Activated T-helper 1 cell treated with Interleukin-2 at 50 U/mL for 16 hours (primary cell): ENCODE data around the gene KCNH2.

Source experiments
- DNase-seq: peaks from one replicate; pipeline ENCODE4 v3.0.0-alpha.2; 2020; ENCODE audit warnings: low read depth

The KCNH2 gene

DNA sequence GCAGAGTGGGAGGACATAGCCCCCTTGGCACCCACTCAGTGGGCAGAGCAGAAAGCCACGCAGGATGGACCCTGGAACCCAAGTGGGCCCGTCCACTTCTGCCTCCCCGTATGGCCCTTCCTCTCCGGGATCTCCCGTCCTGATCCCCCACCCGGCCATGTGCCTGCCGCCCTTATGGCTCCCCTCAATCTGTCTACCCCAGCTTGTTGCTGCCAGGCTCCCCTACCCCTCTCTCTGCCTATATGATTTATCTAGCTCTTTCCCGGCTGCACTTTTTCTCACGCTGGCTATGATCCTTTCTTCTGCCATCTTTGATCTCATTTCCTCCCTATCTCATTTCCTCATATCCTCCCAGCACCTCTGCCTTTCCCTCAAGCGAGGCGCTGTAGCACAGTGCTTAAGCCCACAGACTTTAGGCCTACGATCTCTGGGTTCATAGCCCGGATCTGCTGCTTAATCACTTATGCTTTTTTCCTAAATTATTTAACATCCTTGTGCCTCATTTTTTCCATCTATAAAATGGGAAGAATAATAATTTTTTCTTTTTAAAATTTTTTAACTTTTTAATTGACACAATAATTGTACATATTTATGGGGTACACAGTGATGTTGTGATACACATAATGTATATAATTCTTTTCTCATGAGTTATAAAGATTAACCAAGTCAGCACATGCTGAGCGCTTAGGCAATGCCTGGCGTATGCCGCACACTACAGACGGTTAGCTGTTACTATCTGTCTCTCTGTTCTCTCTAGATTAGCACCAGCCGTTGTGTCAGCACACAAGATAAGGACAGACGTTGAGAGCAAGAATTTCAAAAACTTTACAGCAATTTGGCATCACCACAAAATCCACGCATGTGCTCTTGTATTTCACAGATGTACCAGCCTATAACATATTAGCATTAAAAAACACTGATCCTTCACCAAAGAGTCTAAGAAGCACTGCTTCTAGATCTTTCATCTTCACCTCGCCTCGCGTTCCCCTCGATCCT lies 18.1 kb downstream of the KCNH2 start:
- no peak for DNase-seq

DNA sequence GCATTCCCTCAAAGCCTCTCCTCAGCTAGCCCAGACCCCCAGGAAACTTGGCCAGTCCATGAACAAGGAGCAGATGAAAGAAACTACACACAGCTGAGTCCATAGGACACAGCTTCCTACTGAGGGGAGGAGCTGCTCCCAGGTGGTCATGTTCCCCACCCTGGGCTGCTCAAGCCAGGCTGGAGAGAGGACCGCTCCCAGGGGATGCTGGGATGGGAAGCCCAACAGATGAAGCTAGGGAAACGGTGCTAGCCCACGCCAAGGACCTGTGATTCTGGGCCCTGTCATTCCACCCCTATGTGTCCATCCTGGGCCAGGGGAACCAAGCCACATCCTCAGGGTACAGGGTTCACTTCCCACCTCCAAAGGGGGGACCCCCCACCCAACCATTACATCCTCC lies 19.0 kb downstream of the KCNH2 start:
- DNase-seq, result no peak

DNA sequence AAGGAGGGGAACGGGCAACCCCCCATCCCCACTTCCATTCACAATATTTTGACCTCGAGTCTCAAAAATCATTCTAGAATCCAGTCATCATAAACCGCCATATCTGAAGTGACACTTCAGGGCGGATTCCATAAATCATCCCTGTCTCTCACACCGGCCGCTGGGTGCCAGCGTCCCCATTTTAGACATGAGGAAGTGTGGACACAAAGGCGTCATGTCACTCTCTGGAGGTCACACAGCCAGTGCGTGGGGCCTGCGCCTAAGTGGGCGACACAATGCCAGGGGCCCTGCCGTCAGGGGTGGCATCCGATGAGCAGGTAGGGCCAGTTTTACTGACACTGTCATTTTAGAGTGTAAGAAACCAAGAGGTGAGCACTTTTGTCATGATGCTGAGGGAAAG lies 19.5 kb downstream of the KCNH2 start:
- DNase-seq, result no peak

- DNase-seq, result no peak
Observed at GRCh38 chr7:150958062-150958552, 20.0 kb downstream of the KCNH2 start.

- no peak for DNase-seq
Observed at GRCh38 chr7:150957133-150958020, 20.7 kb downstream of the KCNH2 start.

DNA sequence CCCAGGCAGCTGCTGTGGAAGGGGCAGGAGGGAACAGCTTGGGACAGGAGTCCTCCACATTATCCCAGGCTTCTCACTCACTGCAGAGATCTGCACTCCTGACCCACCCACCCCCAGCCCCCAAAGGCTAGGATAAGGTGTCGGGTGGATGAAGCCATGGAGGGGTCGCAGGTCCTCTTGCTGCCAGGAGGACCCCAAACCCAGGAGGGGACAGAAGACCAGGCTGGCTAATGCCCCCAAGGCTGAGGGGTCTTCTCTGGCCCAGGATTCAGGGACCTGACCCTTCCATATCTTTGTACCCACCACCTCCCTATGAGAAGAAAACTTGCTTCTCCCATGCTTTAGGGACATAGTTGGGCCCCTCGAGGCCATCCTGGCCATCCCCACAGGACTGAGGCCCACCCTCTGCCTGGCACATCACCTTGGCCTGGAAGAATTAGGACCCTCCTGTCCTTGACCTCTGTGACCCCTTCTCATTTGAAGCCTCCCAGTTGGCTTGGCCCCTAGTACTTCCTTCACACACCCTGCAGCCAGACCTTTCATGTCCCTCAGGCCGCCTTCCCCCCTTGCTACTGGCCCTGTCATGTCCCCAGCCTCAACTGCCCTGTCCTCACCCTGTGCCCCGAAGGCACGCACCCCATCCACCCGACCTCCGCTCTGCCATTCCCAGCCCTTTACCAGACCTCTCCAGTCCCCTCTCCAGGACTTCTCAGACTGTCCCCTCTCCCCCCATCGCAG lies 21.6 kb downstream of the KCNH2 start:
- no peak for DNase-seq

DNA sequence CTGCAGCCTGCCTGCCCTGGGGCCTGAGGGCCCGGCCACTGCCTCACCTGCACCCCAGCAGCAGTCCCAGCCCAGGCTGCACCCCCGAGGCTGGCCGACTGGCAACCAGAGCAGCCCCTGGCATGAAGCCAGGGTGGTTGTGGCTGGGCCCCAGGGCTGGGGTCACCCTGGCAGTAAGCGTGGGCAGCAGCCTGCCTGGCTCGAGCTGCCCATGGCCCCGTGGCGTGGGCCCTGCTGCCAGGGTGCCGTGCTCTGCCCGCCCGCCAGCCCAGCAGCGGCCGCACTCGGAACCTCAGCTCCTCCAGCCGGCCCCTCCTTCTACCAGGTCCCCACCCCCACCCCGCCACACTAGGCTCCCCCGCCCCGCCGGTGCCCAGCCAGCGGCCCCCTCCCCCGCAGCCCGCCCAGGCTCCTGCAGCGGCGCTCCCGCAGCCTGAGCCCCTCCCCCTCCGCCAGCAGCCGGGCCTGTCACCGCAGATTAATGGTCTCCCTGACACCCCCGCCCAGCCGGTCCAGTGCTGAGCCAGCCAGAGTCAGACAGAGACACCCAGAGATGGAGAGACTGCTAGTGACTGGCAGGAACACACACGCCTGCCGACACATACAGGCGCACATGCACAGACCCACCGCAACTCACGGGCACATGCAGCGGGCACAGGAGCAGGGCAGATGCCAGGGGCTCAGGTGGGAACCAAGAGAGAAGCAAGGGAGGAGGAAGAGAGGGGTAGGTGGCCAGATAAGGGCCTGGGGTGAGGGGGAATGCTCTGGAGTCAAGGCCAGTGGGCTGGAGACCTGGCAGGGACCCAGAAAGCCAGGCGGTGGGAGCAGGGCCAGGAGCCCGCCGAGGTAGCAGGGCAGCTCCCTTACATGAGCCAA lies 22.4 kb downstream of the KCNH2 start:
- no peak for DNase-seq

- DNase-seq, result no peak
Observed at GRCh38 chr7:150954986-150955518, 23.1 kb downstream of the KCNH2 start.

DNA sequence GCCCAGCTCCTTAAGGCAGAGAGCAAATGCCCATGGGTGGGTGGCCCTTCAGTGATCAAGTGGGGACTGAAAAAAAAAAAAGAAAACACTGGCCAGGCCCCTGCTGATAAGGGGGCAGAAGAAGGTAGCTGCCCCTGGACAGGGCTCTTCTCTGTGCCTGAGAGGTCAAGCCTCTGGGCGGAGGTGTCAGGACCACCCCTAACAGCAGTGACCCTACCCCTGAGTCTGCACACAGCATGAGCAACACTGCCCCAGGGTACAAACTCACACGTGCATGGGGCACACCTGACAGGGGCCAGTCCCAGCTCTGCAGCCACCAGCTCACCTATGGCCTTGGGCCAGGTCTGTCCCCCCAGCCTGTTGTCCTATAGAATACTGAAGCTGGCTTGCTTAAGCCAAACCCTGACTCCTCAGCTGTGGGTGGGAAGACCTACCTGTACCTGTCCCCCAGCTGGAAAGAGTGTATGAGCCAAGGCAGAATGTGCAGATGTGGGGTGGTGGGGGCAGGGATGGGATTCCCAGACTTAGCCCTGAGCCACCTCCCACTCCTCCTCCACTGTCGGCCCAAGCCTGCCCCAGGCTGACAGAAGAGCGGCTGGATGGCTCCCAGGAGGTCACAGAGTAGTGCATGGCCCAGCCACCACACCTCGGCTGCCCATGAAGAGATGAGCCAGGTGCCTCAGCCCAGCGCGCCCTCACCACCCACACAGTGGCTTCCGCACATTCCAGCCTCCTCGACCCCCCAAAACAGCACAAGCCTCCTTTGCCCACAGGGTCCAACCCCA lies 23.7 kb downstream of the KCNH2 start:
- DNase-seq, result no peak

DNA sequence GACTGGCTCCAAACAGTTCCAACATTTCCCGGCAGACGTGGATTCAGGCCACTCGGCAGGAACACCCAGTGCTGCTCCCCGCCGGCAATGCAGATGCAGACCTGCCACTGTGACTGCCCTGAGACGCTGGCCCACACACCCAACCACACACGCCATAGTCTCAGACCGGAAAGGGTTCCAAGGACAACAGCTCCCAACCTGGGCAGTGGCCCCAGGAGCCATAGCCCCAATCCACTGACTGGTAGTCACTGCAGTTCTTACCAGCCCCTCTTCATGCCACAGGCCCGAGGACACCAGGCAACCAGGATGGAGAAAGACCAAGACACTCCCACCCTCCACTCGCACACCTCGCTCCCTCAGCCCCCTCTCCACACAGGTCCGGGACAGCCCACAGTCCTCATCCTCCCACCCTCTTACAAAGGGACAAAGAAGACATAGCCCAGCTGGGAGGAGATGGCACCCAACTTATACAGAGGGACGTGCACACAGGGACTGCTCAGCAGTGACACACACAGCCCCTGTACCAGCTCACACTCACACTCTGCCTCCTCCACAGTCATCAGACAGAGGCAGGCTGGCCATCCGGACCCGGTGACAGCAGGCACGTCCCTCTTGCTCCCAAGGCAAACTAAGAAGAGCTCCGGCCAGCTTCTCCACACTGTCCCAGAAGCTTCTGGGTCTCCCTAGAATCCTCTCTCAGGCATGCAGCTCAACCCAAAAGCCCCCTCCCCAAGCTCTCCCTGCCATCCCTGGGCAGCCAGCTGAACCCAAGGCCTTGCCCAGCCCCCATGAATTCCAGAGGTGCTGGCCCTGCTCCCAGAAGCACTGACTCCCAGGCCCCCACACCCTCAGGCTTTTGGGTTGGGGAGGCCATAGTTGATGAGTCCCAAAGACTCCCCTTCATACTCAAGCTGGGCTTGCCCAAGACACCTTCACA lies 24.8 kb downstream of the KCNH2 start:
- DNase-seq, result no peak

DNA sequence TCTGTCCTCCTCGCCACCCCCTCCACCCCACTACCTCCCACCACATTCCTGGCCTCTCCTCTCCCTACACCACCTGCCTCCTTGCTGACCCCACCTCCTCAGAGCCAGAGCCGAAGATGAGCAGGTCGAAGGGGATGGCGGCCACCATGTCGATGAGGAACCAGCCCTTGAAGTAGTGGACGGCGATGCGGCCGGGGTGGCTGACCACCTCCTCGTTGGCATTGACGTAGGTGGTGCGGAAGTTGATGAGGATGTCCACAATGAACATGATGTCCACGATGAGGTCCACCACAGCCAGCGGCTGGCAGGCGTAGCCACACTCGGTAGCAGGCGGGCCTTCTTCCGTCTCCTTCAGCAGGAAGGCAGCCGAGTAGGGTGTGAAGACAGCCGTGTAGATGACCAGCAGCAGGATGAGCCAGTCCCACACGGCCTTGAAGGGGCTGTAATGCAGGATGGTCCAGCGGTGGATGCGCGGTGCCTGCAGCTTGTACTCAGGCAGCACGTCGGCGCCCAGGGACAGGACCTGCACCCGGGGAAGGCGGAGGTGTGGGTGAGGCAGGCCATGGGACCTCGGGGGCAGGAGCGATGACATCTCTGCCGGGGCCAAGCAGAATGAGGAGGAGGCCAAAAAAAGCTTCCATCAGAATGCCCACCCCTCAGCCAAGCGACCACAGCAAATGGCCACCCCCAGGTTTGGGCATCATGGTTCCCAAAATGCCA lies 25.6 kb downstream of the KCNH2 start:
- no peak for DNase-seq

GRCh38 chr7:150951521-150951920 lies 26.6 kb downstream of the KCNH2 start:
- DNase-seq, result no peak

DNA sequence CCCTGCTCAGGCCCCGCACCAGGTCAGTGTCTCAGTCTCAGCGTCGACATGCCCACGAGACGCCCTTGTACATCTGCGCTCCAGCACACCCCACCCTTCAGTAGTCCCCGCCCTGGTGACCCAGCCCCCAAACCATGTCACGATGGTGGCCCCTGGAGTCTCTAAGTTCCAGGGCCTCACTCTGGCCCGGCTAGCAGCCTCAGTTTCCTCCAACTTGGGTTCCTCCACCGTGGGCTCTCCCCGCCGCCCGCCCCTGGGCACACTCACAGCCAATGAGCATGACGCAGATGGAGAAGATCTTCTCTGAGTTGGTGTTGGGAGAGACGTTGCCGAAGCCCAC lies 27.0 kb downstream of the KCNH2 start:
- no peak for DNase-seq

GRCh38 chr7:150950496-150951180 lies 27.5 kb downstream of the KCNH2 start:
- no peak for DNase-seq

DNA sequence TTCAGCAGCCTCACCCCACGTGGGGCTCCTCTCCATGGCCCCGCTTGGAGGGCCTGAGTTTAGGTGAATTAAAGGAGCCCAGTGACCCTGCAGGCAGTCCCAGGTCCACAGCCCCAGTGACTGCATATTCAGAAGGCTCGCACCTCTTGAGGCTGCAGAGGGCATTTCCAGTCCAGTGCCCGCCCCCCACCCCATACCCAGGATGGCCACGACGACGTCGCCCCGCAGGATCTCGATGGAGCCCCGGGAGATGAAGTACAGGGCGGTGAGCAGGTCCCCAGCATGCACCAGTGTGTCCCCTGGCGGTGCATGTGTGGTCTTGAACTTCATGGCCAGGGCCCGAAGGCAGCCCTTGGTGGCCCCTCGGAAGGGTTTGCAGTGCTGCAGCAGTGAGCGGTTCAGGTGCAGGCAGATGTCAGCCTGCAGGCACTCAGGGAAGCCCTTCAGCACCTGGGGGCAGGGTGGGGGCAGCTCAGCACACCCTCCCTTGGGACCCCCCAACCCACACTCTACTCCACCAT lies 28.1 kb downstream of the KCNH2 start:
- DNase-seq, result no peak

DNA sequence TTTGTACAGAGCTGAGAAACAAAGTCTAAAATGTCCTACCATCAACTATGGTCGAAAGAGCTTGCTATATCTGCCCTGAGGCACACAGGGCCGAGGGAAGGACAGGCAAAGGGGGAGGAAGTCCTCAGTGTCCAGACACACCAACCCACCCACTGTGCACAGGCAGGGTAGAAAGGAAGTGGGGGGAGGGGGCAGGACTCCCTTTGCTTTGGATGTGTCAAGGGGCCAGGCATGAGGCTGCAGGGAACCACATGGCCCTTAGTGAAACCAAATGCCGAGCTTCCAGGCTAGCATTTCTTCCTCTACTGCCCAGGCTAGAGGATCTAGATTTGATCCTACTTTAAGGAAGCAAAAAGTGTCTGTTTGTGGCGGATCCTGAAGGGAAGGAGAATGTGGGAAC lies 28.6 kb downstream of the KCNH2 start:
- DNase-seq, result no peak

DNA sequence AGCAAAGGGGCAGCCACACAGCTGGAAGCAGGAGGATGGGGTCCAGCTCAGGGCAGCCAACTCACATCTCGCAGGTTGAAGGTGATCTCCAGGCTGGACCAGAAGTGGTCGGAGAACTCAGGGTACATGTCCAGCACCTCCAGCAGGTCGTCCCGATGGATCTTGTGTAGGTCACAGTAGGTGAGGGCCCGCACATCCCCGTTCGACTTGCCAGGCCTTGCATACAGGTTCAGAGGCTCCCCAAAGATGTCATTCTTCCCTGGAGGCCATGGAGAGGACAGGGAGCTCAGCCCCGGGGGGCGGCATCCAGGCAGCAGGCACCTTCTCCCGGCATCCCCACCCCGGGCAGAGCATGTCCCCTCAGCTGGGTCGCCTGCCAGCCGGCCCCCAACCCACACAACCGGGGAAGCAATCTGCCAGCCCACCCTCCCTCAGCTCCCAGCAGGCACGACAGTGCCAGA lies 29.3 kb downstream of the KCNH2 start:
- no peak for DNase-seq
